Measurements from ENCODE around the gene HAPLN1.

HAPLN1 gene

DNA sequence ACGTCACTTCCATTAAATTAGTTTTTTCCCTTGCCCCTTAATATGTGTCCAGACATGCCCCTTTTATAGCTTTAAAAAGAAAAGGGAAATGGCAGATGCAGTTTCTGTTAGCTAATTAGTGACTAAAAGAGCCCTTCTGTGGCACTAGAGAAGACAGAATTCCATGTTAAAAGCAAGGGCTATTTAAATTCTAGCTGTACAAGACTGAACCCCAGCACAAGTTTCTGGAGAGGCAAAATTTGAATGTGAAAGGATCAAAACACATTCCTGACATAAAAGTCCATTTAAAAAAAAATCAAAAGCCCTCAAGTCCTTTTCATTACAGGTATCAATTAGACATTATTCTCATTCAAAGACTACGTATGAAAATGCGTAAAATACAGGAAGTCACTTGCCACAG lies 78.7 kb downstream of the HAPLN1 start:
- DNase-seq (ENCODE audit: low spot score), result no peak

DNA sequence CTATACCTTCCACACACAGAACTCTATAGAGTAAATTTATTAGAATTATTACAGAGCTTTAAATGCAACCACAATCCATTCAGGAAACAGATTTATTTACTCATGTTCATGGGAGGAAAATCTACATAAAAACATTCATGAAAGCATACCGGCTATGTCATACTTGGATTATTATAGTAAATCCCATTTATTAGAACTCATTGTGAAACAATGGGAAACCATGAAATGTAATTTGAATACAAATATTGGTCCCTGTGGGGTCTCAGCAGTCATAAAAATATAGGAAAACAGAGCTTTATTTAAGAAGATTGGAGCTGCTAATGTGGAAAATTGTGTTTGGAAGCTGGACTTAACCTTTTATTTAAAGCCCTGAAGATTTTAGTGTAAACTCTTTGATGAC lies 80.7 kb downstream of the HAPLN1 start:
- DNase-seq (ENCODE audit: low spot score), result no peak

DNA sequence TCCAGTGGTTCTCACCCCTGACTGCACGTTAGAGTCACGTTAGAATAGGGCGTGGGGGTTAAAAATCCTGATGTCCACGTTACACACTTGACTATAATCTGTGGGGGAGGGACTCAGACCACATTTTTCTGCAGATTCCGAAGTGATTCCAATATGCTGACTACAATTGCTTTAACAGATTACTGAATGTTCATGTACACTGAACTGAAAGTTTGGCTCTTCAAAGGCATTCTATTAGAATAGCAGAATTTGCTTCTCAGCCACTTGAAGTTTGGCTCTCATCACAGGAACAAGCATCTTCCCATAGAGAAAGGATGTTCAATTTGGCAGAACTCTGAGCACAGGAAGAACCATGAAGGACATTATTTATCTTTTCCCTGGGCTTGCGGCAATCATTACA lies 84.5 kb downstream of the HAPLN1 start:
- no peak for DNase-seq (ENCODE audit: low spot score)

DNA sequence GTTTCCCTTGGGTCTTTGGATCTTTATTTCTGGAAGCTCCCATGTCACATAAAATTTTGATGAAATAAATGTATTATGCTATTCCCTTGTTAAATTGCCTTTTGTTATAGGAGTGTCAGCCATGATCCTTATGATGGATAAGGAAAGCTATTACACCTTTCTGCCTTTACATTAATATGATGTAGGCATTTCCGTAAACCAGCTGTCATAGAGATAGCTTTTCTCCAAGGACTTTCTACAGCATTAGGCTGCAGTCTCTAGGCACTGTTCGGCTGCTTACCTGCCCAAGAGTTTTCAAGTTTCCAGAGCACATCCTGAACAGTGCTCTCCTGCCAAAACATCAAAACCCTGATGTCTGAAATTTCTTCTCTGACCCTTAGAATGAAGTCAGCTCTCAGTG lies 87.4 kb downstream of the HAPLN1 start:
- no peak for DNase-seq (ENCODE audit: low spot score)

DNA sequence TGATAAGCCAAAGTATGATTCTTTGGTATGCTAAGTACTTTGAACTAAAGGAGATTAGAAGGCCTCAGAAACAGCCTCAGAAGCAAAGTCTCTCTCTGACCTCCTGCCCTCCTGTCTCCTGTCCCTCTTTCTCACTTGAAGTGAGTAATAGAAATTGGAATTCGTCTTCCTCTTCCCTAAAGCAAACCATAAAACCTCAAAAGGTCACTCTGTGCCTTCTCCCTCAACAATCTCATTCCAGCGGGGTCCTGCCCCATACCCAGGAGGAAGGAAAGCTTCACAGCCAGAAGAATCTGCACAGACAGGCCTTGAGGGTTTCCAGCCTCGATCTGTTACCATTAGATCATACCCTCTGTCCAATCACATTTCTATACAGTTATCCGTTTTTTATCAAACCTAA lies 87.8 kb downstream of the HAPLN1 start:
- no peak for DNase-seq (ENCODE audit: low spot score)

DNA sequence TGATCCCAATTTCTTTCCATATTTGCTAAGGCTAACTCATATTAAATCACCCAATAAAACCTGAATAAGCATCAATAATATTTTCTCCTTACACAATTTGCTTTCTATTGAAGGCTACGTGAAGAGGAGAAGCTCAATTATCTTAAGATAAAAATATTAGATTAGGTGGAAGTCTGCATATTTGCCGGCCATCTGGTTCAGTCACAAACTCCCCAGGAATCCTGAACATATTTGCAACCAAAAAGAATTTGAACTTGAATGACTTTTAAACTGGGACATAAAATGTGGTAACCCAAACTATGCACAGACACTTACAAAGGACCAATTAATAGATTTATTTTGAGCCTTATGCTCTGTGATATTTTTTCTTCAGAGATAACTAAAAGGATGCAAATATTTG lies 92.3 kb downstream of the HAPLN1 start:
- no peak for DNase-seq (ENCODE audit: low spot score)

DNA sequence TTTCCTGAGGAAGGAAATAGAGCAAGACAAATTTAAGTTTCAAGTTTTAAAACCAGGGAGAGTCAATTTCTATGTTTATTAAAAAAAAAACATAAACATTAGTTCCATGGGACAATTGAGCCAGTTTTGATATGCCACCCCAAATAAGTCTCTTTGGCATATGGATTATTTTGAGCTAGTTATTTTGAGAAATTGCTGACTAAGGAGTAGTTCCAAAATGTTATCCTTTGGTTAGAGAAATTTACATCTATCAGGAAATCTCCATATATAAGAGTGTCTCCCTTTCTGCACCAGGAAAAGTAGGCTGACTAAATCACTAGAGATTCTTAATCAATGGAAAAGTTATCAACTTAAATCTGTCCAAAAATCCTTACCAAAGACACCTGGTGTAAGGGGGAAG lies 105.8 kb downstream of the HAPLN1 start:
- no peak for DNase-seq (ENCODE audit: low spot score)

DNA sequence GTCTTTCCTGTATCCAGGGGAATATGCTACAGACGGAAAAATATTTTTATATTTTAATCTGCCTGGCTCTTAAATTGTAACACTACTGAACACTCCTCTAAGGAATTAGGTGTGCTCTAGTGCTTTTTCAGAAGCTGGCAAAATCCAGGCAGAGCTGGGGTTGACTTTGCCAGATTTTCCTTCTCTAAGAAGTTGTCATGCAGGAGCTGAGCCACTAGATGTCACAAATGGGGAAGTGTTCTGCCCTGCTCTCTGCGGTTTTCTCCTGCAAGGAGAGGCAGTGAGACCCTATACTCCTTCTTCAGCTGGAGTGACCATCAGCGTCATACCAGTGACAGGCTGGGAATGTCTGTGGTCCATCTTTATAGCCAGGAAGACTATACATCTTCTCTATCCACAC lies 112.5 kb downstream of the HAPLN1 start:
- DNase-seq (ENCODE audit: low spot score), result peak; percentile 71

DNA sequence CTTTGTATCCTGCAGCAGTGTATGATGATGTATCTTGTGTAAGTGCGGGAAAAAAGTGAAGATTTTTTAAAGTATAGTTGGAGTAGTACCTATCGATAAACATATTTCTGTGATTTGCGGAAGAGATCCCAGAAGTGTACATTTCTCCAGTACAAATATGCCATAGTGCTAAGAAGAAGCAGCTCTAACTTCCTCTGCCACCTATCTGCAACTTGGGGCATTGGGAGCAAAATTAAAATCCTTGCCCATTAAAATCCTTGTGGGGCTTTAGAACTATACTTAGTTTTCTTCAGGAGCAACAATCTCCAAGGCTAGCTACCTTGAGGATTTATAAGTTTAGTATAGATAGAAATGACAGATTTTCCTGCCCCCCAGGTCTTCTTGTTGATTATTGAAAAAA lies 125.4 kb downstream of the HAPLN1 start:
- DNase-seq (ENCODE audit: low spot score), result no peak

DNA sequence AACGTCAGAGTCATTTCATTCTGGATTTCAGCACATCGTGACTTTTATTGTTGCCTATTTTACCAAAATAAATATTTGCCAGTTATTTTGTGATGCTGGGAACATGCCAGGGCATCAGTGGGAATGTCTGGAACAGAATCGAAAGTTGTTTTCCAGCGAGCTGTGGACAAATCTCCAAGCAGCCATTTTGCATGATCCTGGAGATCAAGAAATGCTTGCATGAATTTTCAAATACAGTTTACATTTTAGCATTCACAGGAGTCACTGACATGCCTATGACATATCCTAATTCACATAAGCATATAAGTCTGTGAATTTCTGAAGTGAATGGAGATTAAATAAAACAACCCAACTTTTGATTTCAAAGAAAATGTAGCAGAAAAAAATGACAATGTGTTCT lies 129.7 kb downstream of the HAPLN1 start:
- no peak for DNase-seq (ENCODE audit: low spot score)

DNA sequence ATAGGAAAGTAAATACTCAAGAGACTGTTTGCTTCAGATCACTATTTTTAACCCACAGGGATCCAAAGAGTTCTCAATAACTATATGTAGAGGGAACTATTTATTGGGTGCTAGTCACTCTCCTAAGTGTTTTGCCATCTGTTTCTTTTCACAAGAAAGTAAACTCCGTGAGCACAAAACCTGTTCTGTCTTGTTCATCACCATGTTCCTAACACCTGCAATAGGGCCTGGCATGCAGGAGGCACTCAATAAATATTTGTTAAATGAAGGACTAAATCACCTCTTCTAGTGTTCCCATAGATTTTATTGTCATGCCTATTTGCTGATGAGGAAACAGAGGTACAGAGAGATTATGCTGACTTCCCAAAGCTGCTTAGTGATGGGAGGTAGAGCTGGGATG lies 130.9 kb downstream of the HAPLN1 start:
- no peak for DNase-seq (ENCODE audit: low spot score)

Measured in pons (tissue), 1 donor.